HL-60/S4 treated with phorbol 12-myristate 13-acetate at 8.2 ng/mL for 4 days and 3 days (cell line): ENCODE data around the gene MYADML2.
"Not testable (repeated sequence)": the region's sequence is repeated elsewhere in the genome, so short reads cannot be mapped to it uniquely, and the experiment has no call there.

Experiments used
- in situ Hi-C: fragments of 300-500 bp; cut with MboI; formaldehyde crosslinking; loops from 2 replicates; pipeline ENCODE4 v1.15.0; 2022; ENCODE audit warnings: low sequenced_read_pairs

The MYADML2 gene

GRCh38 chr17:81926451-81927151, 20.4 kb downstream of the MYADML2 start:
- in situ Hi-C loops: no loop called here

- in situ Hi-C loops: no loop called here
These were observed 21.1 kb downstream of the MYADML2 start for GRCh38 chr17:81925860-81926450.

- in situ Hi-C loops: no loop called here
These were observed 22.2 kb downstream of the MYADML2 start for GRCh38 chr17:81924557-81925532.

- in situ Hi-C loops: no loop called here
These were observed 23.5 kb downstream of the MYADML2 start for GRCh38 chr17:81923302-81924260.

GRCh38 chr17:81922566-81923301, 24.3 kb downstream of the MYADML2 start:
- in situ Hi-C loops: no loop called here

- in situ Hi-C loops: no loop called here
These were observed 25.0 kb downstream of the MYADML2 start for GRCh38 chr17:81921996-81922565.

GRCh38 chr17:81921537-81921862, 25.5 kb downstream of the MYADML2 start:
- in situ Hi-C loops: no loop called here

- in situ Hi-C loops: no loop called here
These were observed 26.2 kb downstream of the MYADML2 start for GRCh38 chr17:81920612-81921536.

GRCh38 chr17:81918832-81919545, 28.0 kb downstream of the MYADML2 start:
- in situ Hi-C loops: no loop called here

GRCh38 chr17:81918333-81918669, 28.7 kb downstream of the MYADML2 start:
- in situ Hi-C loops: not testable (repeated sequence)

GRCh38 chr17:81917565-81918332, 29.3 kb downstream of the MYADML2 start, which contains the start of gene SIRT7:
TSS of gene SIRT7 (minus strand) at chr17:81918176. CDS start at chr17:81918131, 45 bp downstream.
- in situ Hi-C loops: no loop called here

- in situ Hi-C loops: no loop called here
These were observed 30.6 kb downstream of the MYADML2 start for GRCh38 chr17:81916234-81917001.

GRCh38 chr17:81915331-81915730, 31.7 kb downstream of the MYADML2 start:
- in situ Hi-C loops: no loop called here

- in situ Hi-C loops: no loop called here
These were observed 32.8 kb downstream of the MYADML2 start for GRCh38 chr17:81914103-81914850.

GRCh38 chr17:81913394-81914102, 33.5 kb downstream of the MYADML2 start:
- in situ Hi-C loops: no loop called here
